Effector memory CD4-positive, alpha-beta T cell (primary cell): Measurements from ENCODE around the gene PPY.
"Not testable (repeated sequence)": the region's sequence is repeated elsewhere in the genome, so short reads cannot be mapped to it uniquely, and the experiment has no call there.

Source experiments
- DNase-seq, 3 donors: peaks; one replicate each; pipeline ENCODE4 v3.0.0-alpha.2; 2020
- H3K27ac ChIP-seq: 2 replicates; pipeline ENCODE4 v1.7.0; 2013; ENCODE audit warnings: mild to moderate bottlenecking, low read length, moderate library complexity; ENCODE audit not compliant: insufficient read depth, poor library complexity, severe bottlenecking
- H3K27me3 ChIP-seq: replicated peaks from 2 replicates; pipeline ENCODE4 v1.7.0; 2013; ENCODE audit warnings: mild to moderate bottlenecking, low read length; ENCODE audit not compliant: insufficient read depth, control insufficient read depth, poor library complexity, severe bottlenecking
- H3K36me3 ChIP-seq: 2 replicates; pipeline ENCODE4 v1.7.0; 2013; ENCODE audit warnings: mild to moderate bottlenecking, low read length, moderate library complexity; ENCODE audit not compliant: control insufficient read depth, insufficient read depth
- H3K4me1 ChIP-seq: 2 replicates; pipeline ENCODE4 v1.7.0; 2013; ENCODE audit warnings: low read length, mild to moderate bottlenecking; ENCODE audit not compliant: control insufficient read depth, insufficient read depth, poor library complexity, severe bottlenecking
- H3K4me3 ChIP-seq: 2 replicates; pipeline ENCODE4 v1.7.0; 2013; ENCODE audit warnings: low read length, low read depth, mild to moderate bottlenecking; ENCODE audit not compliant: insufficient read depth, poor library complexity, severe bottlenecking
- H3K9me3 ChIP-seq: 2 replicates; pipeline ENCODE4 v1.7.0; 2013; ENCODE audit warnings: mild to moderate bottlenecking, low read length, moderate library complexity; ENCODE audit not compliant: control insufficient read depth

Gene PPY

DNA sequence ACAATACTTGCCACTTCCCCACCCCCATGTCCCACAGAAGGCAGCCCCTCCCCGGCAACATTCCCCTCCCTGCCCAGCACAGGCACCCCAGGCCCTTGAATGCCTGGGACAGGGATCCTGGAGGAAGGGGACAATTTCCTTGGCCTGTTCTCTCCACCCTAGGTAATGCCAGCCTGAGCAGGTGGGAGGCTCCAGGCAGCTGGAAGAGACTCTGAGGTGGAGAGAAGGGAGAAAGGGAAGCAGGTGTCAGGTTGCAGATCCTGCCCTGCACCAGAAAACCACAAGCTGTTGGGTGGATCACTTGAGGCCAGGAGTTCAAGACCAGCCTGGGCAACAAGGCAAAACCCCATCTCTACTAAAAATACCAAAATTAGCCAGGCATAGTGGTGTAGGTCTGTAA, 43.8 kb downstream of the PPY start:
- H3K27me3 ChIP-seq = no peaks in the 10 kb centered on the region
- no peak for DNase-seq
- peaks cover 13% of the 10 kb centered on the region for H3K4me1 ChIP-seq
- H3K36me3 ChIP-seq = no peaks in the 10 kb centered on the region
- H3K27ac ChIP-seq = no peak overlapping the region
- H3K9me3 ChIP-seq = no peaks in the 10 kb centered on the region
- no peak overlapping the region for H3K4me3 ChIP-seq

DNA sequence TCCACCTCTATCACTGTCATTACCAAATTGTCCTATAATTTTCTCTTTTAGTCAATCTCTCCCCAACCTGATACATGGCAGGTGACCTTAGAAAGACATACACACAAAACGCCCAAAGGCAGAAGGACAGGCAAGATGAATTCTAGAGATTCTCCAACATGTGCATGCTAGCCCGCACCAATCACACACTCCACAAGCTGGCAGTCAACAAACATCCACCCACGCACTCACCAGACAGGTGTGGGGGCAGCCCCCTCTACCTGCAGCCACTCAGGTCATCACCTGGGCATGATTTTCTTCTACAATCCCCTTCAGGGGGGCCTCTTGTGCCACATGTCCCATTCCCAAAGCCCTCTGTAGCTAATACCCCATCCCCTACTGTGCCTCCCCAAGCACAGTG, 44.4 kb downstream of the PPY start:
- no peak overlapping the region for H3K27ac ChIP-seq
- H3K36me3 ChIP-seq = no peaks in the 10 kb centered on the region
- no peaks in the 10 kb centered on the region for H3K27me3 ChIP-seq
- peaks cover 13% of the 10 kb centered on the region for H3K4me1 ChIP-seq
- H3K4me3 ChIP-seq = no peak overlapping the region
- DNase-seq = no peak
- no peaks in the 10 kb centered on the region for H3K9me3 ChIP-seq

DNA sequence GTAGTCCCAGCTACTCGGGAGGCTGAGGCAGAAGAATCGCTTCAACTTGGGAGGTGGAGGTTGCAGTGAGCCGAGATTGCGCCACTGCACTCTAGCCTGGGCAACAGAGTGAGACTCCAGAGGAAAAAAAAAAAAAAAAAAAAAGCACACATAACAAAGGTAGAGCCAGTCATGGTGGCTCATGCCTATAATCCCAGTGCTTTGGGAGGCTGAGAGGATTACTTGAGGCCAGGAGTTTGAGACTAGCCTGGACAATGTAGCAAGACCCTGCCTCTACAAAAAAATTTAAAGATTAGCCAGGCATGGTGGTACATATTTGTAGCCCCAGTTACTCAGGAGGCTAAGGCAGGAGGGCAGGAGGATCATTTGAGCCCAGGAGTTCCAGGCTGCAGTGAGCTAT, 47.8 kb downstream of the PPY start:
- H3K4me3 ChIP-seq, H3K27ac ChIP-seq, H3K4me1 ChIP-seq, DNase-seq, H3K27me3 ChIP-seq, H3K36me3 ChIP-seq, H3K9me3 ChIP-seq: not testable (repeated sequence)

DNA sequence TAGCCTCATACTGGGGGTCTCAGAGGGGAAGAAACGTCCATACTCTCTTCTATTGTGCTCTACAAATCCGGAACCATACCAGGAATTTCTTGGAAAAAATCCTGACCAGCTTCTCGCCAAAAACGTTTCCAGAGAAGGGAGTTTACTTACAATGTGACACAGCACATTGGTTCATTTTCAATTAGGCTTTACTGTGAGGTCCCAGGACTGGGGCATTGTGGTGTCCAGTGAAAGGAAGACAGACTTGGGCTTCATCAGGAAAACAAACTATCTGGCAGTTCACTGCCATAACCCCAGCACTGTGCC, 49.7 kb downstream of the PPY start:
- H3K4me1 ChIP-seq = no peaks in the 10 kb centered on the region

DNA sequence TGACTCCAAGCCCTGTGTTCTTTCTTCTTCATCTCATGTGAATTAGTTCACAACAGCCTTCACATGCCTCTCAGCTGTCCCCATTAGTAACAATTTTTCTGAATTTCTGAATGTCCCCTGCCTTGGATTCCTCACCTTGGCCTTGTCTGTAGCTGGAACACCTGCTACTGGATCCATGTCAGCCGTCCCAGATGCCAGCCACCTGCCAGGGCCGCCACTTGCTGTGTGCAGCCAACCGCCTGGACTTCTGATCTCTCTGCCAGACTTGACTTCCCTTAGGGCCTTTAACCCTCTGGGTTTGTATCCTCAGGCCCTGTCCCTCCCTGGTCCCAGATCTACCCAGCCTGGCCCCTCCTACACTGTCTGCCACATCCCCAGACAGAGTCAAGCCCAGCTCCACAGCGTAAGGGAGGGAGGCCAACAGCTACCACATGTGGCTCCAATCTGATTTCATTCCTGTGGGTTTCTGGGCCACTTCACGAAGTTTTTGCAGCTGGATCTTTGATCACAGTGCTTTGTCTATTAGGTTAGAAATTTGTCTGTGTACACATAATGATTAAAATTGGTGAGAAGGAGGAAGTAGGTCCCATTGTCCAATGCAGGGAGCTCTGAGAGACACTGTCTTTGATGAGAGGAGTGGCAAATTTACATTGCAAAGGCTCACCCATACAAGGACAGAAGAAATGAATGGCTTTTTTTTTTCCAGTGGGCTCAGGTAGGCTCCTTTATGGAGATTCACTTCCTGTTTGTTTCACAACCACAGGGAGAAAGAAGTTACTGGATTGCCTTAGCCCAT, 50.2 kb downstream of the PPY start:
- no peak for DNase-seq
- H3K9me3 ChIP-seq = no peaks in the 10 kb centered on the region
- H3K4me3 ChIP-seq = no peak overlapping the region
- no peak overlapping the region for H3K27ac ChIP-seq
- H3K36me3 ChIP-seq = no peaks in the 10 kb centered on the region
- H3K27me3 ChIP-seq = no peaks in the 10 kb centered on the region
- H3K4me1 ChIP-seq = no peaks in the 10 kb centered on the region

More for the DNA sequence above, 49.7 kb downstream of the PPY start:
- DNase-seq = no peak
- no peak overlapping the region for H3K4me3 ChIP-seq
- H3K27ac ChIP-seq = no peak overlapping the region
- no peaks in the 10 kb centered on the region for H3K27me3 ChIP-seq
- H3K36me3 ChIP-seq = no peaks in the 10 kb centered on the region
- no peaks in the 10 kb centered on the region for H3K9me3 ChIP-seq
